ELR (cell line): Measurements from ENCODE around the gene CDH2.

Experiments
- DNase-seq: peaks from one replicate; pipeline ENCODE4 v3.0.0-alpha.2; 2015; ENCODE audit warnings: low read depth

CDH2 gene

GRCh38 chr18:27995770-27996502, 181.0 kb downstream of the CDH2 start:
- no peak for DNase-seq

GRCh38 chr18:27994571-27994970, 182.4 kb downstream of the CDH2 start:
- DNase-seq: no peak

GRCh38 chr18:27991391-27991790, 185.5 kb downstream of the CDH2 start:
- no peak for DNase-seq

DNA sequence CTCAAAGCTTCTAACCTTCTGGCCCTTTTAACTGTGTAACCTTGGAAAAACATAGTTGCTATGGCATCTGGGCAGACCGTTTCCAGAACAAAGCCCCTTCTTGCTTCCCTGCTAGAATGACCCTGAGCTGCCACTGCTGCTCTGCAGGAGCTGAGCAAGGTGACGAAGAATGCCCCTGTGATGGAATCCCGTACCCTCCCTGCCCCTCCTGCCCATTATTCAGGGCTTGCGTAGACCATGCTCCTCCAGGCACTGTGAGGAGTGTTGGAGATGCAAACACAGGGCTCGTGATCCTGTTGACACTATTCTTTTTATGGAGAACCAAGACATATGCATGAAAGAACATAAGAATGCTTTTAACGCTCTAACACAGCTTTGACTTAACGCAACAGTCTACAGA, 191.1 kb downstream of the CDH2 start:
- no peak for DNase-seq

GRCh38 chr18:27983780-27984179, 193.2 kb downstream of the CDH2 start:
- no peak for DNase-seq

GRCh38 chr18:27976806-27977408, 200.0 kb downstream of the CDH2 start:
- DNase-seq: no peak

GRCh38 chr18:27970321-27970720, 206.6 kb downstream of the CDH2 start:
- no peak for DNase-seq

DNA sequence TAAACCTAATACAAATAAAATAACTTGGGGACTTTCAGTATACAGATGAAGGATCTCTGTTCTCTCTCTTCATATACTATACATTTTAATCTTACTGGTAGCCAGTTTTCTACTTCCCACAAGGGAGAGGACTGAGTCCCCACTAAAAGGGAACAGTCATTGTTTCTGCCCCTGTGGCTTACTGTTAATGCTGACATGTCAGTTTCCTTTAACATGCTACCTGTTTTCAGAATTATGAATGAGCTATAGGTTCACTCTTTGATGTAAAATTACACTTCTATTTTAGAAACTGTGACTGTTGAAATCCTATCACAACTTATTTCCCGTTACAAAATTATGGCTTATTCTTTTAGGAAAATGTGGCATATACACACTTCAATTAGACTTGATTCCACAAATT, 207.7 kb downstream of the CDH2 start:
- DNase-seq: no peak

DNA sequence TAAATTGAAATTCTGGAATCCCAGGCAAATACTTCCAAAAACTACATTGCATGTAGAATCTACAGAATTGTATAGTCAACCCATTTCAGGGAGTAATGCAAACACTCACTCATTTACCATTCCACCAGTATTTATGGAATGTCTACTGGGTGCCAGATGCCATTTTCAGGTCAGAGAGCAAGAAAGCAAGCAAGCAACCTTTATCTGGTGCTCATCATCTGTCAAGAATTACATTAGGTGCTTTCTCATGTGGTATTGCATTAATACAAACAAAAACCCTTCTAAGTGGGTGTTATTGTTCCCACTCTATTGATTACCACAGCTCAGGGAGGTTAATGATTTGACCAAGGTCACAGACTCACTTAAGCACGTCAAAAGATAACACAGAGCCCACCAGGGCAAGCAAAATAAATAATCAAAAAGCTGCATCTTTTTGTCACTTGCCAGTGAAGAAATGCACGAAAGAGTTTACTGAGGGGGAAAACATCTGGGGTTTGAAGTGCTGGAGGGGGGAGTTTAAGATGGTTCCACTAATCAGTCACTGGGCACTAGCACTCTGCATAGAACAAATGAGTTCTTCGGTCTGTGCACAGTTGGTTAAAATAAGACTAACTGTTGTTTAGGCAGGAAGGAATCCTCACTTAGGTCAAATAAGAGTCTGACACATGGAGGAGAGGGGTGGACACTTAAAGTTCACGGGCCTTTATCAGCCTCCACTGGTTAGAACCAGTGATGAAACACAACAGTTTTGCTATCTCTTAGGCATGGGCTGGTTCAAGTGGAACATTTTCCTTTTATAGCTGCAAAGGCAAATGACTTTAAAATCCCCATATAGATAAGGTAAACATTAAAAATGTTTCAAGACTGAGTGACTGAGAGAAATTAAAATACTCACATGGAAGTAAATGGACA, 208.8 kb downstream of the CDH2 start:
- no peak for DNase-seq

- DNase-seq: peak; percentile 14
Observed at GRCh38 chr18:27966881-27967280, 210.0 kb downstream of the CDH2 start.

DNA sequence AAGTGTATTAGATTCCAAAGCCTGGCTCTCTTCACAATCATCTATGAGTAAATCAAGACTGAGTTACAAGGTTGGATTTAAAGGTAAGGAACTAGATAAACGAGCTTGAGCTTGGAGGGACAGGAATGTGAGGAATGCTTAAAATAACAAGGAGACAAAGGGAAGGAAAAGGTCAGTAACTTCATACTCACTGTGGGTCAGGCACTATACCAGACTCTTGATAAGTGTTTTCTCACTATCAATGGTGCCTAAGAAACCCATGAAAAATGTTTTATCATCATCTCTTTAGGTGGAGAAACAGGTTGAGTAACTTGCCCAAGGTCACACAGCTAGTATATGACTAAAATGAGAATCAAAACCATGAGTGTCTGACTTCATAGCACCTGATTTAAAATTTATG, 212.1 kb downstream of the CDH2 start:
- DNase-seq: peak; percentile 26

GRCh38 chr18:27959101-27959500, 217.8 kb downstream of the CDH2 start:
- no peak for DNase-seq

GRCh38 chr18:27956001-27956640, 220.8 kb downstream of the CDH2 start:
- DNase-seq: no peak

GRCh38 chr18:27954226-27954625, 222.7 kb downstream of the CDH2 start:
- DNase-seq: peak; percentile 38

DNA sequence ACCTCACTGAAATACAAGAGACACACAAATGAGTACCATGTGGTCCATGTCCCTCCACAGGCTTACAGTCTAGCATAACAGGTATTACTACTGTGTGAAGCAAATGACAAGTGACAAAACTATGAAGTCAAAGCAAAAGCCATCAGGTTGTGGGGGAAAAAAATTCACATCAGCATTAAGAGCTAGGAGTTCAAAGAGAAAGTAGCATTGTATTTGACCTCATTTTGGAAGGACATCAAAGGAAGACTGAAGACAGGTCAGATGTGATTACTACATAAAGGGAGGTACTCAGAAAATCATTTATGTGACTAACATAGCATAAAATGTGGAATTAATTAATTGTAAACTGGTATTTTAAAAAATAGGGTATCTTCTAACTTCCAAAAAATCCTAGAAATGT, 224.2 kb downstream of the CDH2 start:
- DNase-seq: no peak

GRCh38 chr18:27950648-27951228, 226.2 kb downstream of the CDH2 start:
- DNase-seq: no peak

DNA sequence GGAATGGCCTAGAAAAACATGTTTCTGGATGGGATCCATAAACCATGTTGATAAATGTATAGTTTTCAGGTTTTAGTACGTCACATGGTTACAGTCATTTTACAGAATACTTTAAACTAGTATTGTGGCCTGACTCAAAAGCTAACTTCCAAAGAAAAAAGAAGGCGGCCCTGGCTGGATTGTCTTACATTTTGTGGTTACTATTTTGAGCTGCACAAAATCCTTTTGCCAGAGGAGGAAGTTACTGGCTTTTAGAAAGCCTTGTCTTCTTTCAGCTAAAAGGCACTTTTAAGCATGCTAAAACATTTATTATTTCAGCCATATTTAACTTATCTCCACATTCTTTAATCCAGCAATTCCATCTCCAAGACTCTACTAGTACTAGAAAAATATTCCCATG, 227.9 kb downstream of the CDH2 start:
- no peak for DNase-seq

GRCh38 chr18:27942706-27943105, 234.2 kb downstream of the CDH2 start:
- peak; percentile 53 for DNase-seq

DNA sequence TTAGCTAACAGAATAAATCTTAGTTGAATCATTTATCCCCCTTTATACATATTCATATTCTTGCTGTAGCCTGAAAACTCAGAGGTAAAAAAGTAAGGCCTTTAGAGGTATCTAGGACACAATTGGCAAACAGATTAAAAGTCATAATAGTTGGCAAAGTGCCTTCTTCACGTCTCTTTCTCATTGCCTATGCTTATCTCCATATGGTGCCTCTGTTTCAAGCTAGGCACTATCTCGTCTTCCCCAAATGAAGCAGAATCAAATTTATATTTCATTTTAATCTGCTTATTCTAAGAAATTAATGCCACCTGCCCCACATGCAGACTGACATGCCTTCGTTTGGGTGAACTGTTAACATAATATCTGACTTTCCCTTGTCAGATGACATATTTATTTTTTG, 245.4 kb downstream of the CDH2 start:
- no peak for DNase-seq

DNA sequence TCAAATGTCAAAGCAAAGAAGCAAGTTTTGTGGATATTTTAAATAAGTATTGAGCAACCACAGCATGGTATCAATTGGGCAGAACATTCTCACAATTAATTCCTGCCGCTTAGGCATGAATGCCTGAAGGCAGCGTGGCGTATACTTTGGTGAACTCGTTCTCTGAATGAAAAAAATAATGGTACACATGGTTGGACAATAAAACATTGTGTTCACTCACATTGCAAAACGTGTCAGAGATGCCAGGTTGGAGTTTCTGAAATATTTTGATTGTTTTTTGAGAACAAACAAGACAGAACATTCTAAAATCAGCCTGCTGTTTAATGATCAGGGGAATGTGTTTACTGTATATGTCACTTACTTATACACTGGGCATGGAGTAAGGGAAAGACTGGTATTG, 254.2 kb downstream of the CDH2 start:
- DNase-seq: no peak

DNA sequence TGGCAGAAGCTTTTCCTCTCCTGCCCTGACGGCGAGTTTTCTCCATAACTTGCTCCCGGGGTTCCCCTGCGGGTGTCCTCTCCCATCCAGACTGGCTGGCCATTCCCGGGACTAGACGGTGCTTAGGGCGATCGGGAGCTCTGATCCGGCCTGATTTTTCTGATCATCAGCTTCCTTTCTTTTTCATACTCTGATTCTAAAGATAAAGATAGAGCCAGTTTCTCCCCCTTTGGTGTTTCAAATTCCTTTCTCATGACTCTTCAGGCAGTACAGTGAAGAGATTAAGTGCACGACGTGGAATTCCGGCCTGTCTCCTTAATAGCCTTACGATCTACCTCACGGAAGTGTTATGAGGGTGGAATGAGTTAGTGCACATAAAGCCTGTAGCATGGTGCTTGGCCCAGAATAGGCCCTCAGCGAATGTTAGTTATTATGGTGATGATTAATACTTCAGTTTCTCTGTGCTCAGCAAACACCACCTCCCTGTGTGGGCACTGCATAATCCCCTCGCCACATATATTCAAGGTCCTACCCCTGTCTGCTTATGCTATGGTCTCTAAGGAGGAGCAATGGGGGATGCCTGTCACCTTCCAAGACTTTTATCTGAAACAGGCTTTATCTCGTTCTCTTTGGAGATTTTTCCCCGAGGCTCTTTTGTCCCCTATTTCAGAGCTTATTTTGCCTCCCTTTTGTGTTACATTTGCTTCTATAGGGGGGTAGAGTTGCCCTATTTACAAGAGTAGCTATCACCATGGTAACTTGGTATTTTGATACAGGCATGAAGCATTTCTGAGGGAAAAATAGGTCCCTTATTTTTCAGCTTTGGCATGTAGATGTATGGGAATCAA, 254.8 kb downstream of the CDH2 start:
- DNase-seq: peak; percentile 94
